HG02852 (cell line): ENCODE results near the gene ITLN1.
A peak's percentile ranks its signal among the peaks of the same experiment; 100 is the strongest.
"Not testable (repeated sequence)": the region's sequence is repeated elsewhere in the genome, so short reads cannot be mapped to it uniquely, and the experiment has no call there.

Experiments used
- ATAC-seq: cut with Tn5 transposase; IDR thresholded peaks from one replicate; pipeline ENCODE4 v1.9.1; 2021; ENCODE audit warnings: mild to moderate bottlenecking, moderate library complexity; ENCODE audit not compliant: unreplicated experiment

Gene ITLN1

GRCh38 chr1:160883581-160884513 lies 1.1 kb downstream of the ITLN1 start:
- ATAC-seq: no peak

GRCh38 chr1:160882582-160882981 lies 2.4 kb downstream of the ITLN1 start:
- ATAC-seq: no peak

DNA sequence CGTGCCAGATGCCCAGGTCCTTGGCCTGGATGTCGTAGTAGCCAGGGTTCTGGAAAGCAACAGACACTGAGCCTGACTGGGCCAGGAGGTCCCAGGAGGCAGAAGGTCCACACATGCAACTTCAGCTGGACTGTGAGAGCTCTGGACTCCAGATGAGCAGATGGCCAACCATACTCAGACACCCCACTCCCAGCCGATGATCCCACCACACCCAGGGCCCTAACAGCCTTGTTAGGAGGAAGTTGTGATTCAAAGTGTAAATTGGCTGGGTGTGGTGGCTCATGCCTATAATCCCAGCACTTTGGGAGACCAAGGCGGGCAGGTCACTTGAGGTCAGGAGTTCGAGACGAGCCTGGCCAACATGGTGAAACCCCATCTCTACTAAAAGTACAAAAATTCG lies 3.7 kb downstream of the ITLN1 start:
- not testable (repeated sequence) for ATAC-seq

DNA sequence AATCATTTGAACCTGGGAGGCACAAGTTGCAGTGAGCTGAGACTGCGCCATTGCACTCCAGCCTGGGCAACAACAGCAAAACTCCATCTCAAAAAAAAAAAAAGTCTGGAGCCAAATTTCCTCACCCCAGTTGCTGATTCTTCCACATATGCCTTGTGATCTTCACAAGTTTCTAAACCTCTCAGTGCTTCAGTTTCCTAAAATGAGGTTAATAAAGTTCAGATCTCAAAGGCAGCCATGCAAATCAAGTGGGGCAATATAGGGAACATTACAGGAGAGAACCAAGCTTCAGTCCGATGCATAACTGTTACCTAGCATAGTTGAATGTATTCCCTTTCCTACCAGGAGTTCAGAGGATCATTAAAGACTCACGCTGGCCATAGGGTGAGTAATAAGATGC lies 4.8 kb downstream of the ITLN1 start:
- ATAC-seq: no peak

GRCh38 chr1:160879056-160879455 lies 5.9 kb downstream of the ITLN1 start:
- no peak for ATAC-seq

- ATAC-seq: no peak
Measured at GRCh38 chr1:160877221-160877620, 7.8 kb downstream of the ITLN1 start.

DNA sequence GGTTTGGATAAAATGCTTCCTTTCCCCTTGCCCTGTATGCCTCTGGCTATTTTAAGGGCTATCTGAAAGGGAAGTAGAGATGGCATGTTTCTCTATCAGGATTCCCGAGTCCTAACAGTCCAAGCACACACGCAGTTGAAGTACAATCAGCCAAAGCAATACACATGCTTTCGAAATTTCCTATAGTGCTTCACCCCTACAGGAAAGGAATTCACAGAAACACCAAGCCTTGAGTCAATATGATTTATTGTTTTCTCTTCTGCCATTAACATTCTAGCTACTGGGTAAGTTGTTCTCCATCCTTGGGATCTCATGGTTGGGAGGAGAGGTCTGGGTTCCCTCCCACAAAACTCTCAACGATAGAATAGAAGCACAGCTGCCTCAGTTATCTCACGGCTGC lies 8.7 kb downstream of the ITLN1 start:
- no peak for ATAC-seq

DNA sequence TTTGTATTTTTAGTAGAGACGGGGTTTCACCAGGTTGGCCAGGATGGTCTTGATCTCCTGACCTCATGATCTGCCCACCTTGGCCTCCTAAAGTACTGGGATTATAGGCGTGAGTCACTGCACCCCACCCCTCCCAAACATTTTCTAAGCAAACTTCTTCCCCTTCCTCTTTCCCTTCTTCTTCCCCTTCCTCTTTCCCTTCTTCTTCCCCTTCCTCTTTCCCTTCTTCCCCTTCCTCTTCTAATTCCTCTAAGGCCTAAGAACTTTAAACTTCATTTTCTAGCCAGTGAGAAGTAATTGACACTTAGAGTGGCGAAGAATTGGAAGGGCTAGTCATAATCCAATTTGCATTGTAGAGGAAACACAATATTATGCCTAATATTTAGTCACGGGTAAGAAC lies 9.4 kb downstream of the ITLN1 start:
- not testable (repeated sequence) for ATAC-seq

GRCh38 chr1:160874935-160875334 lies 10.0 kb downstream of the ITLN1 start:
- ATAC-seq: no peak

- ATAC-seq: no peak
Measured at GRCh38 chr1:160868141-160868540, 16.8 kb downstream of the ITLN1 start.

DNA sequence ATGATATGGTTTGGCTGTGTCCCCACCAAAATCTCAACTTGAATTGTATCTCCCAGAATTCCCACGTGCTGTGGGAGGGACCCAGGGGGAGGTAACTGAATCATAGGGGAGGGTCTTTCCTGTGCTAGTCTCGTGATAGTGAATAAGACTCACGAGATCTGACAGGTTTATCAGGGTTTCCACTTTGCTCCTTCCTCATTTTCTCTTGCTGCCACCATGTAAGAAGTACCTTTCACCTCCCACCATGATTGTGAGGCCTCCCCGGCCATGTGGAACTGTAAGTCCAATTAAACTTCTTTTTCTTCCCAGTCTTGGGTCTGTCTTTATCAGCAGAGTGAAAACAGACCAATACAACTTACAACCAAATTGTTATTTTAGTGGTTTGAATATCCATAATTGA lies 17.3 kb downstream of the ITLN1 start:
- ATAC-seq: not testable (repeated sequence)

DNA sequence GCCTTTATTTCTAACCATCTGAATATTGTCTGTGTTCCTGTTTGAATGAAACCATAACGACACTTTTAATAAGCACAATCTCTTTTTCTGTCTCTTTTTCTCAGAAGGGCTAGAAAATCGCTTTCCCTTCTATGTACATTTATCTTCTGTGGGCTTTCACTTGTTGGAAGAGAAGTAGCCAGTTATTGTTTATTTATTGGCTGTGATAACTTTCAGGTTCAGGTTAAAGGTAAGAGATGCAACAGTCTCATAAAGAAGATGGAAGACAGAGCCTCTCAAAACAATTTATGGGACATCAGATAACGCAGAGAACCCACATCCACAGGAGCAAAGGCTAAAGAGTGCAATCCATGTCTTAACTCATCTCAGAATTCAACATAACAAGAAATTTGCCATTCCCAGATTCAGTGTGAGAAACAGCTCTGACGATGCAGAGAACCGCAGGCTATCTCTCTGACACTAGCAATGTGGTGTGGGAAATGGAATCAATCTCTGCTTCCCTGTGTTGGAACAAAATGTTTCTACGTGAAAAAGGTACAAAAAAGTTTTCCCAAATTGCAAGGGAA lies 18.2 kb downstream of the ITLN1 start:
- no peak for ATAC-seq

GRCh38 chr1:160866001-160866694 lies 18.8 kb downstream of the ITLN1 start:
- ATAC-seq: no peak

- no peak for ATAC-seq
Measured at GRCh38 chr1:160865337-160865736, 19.6 kb downstream of the ITLN1 start.

- ATAC-seq: no peak
Measured at GRCh38 chr1:160864173-160864572, 20.8 kb downstream of the ITLN1 start.

DNA sequence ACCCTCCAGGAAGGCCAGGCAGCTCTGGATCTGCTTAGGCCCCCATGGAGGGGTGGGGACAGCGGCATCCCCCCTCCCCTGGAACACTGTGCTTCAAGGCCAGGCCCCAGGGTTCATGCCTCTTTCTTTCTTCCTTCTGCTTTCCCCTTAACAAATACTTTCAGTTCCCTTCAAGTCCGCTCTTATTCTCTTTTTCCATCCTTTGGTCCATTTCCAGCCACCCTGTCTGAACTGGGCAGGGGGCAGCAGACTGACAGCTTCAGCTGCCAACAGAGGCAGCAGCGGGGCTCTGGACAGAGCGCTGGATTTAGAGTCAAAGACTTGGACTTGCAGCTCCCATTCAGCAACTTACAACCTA lies 21.2 kb downstream of the ITLN1 start:
- ATAC-seq: no peak

DNA sequence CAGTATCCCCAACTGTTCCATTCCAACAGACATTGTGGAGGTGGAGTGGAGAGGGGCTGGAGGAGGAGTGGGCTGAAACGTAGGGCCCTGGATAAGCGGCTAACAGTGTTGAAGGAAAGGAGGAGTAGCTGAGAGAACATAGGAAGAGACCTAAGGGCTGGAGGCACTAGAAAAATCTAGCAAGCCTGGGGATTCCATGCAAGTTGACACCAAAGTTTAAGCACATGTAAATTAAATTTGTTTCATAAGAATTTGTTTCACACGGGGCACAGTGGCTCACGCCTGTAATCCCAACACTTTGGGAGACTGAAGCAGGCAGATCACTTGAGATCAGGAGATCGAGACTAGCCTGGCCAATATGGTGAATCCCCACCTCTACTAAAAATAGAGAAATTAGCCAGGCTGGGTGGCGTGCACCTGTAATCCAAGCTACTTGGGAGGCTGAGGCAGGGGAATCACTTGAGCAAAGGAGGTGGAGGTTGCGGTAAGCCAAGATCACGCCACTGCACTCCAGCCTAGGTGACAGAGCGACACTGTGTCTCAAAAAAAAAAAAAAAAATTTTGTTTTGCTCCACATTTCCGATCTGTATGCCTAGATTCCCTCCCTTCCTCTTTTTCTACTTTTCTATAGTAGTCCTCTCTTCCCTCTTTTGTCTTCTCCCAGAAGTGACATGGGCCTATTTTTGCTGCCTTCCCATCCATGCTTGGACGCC lies 21.8 kb downstream of the ITLN1 start:
- ATAC-seq: no peak

DNA sequence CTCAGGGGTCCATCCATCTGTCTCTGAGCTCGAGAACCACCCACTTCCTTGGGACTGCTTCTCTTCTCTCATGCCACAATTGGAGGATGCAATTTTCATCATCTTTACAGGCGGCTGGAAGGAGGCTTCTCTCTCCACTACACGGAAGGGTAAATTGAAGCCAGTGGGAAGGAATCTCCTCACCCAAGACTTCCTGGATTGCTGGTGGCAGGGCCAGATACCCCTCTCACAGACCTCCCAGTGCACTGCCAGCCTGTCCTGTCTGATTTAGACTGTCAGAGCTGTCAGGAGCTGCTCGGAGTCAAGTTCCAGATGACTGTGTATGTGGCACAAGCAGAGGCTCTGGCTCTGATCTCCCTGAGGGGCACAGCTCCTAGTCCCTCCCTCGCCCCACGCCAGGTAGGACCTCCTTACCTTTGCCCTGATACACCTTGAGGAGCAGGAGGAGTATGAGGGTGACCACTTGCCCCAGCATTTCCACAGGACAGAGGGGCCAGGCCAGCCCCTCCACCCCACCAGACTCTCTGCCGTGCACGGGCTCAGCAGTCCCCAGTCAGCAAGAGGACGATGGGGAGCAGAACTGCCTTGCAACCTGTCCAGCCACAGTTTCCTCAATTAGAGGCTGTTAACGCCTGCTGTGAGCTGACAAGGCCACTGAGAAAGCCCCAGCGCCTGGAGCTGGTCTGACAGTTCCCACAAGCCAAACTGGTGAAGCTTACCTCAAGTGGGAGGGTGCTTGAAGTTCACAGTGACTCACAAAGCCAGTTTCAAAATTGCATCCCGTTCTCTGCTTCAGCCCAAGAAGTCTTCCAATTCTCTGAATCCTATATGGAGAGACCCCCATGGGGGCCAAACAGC lies 22.5 kb downstream of the ITLN1 start, which contains the start of gene CD244:
Gene CD244 (minus strand): TSS at position 685 of the 858 bp plus-strand sequence. CDS start 210 bp downstream, at position 475.
- peak; percentile 93 for ATAC-seq

DNA sequence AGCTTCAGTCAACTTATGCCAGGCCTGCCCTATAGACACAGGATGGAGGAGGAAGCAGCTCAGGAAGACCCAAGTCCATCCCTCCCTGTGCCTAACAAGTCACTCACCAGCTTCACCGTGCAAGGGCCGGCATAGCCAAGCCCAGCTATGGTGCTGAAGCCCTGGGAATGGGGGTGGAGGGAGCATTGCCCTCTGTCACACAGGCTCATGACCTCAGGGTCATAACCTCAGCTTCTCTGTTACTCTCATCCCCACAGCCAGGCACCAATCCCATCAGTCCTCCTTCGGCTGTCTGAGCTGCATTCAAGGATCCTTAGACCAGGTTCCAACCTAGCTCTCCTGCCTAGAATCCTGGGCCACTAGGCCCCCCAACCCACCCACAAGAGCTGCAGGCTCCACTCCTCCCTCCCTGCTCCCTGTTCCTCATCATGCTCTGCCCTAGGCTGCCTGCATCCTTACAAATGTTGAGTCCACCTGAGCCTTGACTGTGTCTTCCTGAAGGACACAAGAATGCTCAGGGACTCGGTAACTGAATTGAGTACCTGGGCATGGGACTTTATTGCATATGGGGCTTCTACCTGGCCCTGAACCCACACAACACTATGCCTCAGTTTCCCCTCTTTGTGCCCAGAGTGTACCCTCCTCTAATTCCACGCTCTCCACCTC lies 24.0 kb downstream of the ITLN1 start:
- ATAC-seq: no peak

- no peak for ATAC-seq
Measured at GRCh38 chr1:160859166-160859565, 25.8 kb downstream of the ITLN1 start.
